Effector CD8-positive, alpha-beta T cell (primary cell): ENCODE measurements around the gene FCRLB.
"Not testable (repeated sequence)": the region's sequence is repeated elsewhere in the genome, so short reads cannot be mapped to it uniquely, and the experiment has no call there.

ENCODE experiments used
- DNase-seq: peaks from one replicate; lab custom pipeline; 2025; lab: John Stamatoyannopoulos, UW

FCRLB gene

GRCh38 chr1:161720422-161720821 is 922 bp upstream of the FCRLB start:
- DNase-seq: no peak

GRCh38 chr1:161721738-161722343 is 497 bp downstream of the FCRLB start:
- DNase-seq: no peak

- DNase-seq: no peak
Observed at GRCh38 chr1:161722406-161722805, 1.1 kb downstream of the FCRLB start.

GRCh38 chr1:161723459-161724141 is 2.3 kb downstream of the FCRLB start:
- DNase-seq: no peak

- not testable (repeated sequence) for DNase-seq
Observed at GRCh38 chr1:161725258-161725907, 4.0 kb downstream of the FCRLB start.

GRCh38 chr1:161725908-161726472 is 4.6 kb downstream of the FCRLB start:
- DNase-seq: no peak

GRCh38 chr1:161726473-161727255 is 5.3 kb downstream of the FCRLB start:
- peak; percentile 61 for DNase-seq

- peak; percentile 13 for DNase-seq
Observed at GRCh38 chr1:161727256-161727924, 6.0 kb downstream of the FCRLB start.

GRCh38 chr1:161728376-161729226 is 7.3 kb downstream of the FCRLB start:
- no peak for DNase-seq

- no peak for DNase-seq
Observed at GRCh38 chr1:161730050-161730564, 8.8 kb downstream of the FCRLB start.

- DNase-seq: no peak
Observed at GRCh38 chr1:161731241-161731640, 9.9 kb downstream of the FCRLB start.

- DNase-seq: no peak
Observed at GRCh38 chr1:161731981-161732718, 10.8 kb downstream of the FCRLB start.

- no peak for DNase-seq
Observed at GRCh38 chr1:161733526-161733925, 12.2 kb downstream of the FCRLB start.

- DNase-seq: no peak
Observed at GRCh38 chr1:161735837-161736236, 14.5 kb downstream of the FCRLB start.

GRCh38 chr1:161736335-161736969 is 15.1 kb downstream of the FCRLB start:
- no peak for DNase-seq

GRCh38 chr1:161737625-161738024 is 16.3 kb downstream of the FCRLB start:
- no peak for DNase-seq

- DNase-seq: peak; percentile 11
Observed at GRCh38 chr1:161738627-161739287, 17.4 kb downstream of the FCRLB start.

GRCh38 chr1:161739865-161740566 is 18.7 kb downstream of the FCRLB start:
- no peak for DNase-seq
